Measurements from ENCODE around the gene CYGB.

The CYGB gene

GRCh38 chr17:76501827-76502307 is 35.6 kb downstream of the CYGB start:
- DNase-seq (ENCODE audit: low read depth, low spot score) = no peak

- DNase-seq (ENCODE audit: low read depth, low spot score) = no peak
These were observed 36.3 kb downstream of the CYGB start, which contains the start of gene RHBDF2 for GRCh38 chr17:76501018-76501826. Gene RHBDF2 (minus strand): TSS chr17:76501423. CDS start chr17:76481524, 19,899 bp downstream.

DNA sequence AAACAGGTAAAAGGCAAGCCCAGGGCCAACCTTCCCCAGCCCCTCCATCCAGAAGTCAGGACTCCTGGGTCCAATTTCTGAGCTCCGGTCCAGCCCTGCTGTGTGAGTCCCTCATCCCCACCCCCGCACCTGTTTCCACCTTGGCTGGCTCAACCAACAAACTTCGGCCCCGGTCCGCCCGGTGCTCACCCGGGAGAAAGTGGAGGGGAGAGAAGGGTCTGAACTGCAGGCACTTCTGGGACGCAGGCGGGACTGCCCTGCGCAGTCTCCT is 36.8 kb downstream of the CYGB start:
- no peak for DNase-seq (ENCODE audit: low read depth, low spot score)

- no peak for DNase-seq (ENCODE audit: low read depth, low spot score)
These were observed 37.3 kb downstream of the CYGB start for GRCh38 chr17:76500074-76500746.

- DNase-seq (ENCODE audit: low read depth, low spot score) = no peak
These were observed 38.2 kb downstream of the CYGB start for GRCh38 chr17:76499267-76499667.

DNA sequence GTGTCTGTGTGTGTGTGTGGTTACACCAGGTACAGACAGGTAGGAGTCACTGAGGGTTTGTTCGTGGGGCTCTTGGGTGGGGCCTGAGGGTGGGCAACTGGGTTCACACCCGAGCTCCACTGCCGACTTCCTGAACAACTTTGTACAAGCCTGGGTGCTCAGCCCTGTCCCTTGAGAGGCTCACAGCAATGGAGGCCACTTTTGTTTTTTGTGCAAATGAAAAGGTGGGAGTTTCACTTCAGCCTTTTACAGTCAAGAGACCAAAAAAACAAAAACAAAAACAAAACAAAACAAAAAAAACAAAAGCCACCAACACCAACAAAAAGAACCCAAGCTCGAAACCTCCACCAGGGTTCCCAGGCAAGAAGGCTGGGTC is 38.6 kb downstream of the CYGB start:
- no peak for DNase-seq (ENCODE audit: low read depth, low spot score)

DNA sequence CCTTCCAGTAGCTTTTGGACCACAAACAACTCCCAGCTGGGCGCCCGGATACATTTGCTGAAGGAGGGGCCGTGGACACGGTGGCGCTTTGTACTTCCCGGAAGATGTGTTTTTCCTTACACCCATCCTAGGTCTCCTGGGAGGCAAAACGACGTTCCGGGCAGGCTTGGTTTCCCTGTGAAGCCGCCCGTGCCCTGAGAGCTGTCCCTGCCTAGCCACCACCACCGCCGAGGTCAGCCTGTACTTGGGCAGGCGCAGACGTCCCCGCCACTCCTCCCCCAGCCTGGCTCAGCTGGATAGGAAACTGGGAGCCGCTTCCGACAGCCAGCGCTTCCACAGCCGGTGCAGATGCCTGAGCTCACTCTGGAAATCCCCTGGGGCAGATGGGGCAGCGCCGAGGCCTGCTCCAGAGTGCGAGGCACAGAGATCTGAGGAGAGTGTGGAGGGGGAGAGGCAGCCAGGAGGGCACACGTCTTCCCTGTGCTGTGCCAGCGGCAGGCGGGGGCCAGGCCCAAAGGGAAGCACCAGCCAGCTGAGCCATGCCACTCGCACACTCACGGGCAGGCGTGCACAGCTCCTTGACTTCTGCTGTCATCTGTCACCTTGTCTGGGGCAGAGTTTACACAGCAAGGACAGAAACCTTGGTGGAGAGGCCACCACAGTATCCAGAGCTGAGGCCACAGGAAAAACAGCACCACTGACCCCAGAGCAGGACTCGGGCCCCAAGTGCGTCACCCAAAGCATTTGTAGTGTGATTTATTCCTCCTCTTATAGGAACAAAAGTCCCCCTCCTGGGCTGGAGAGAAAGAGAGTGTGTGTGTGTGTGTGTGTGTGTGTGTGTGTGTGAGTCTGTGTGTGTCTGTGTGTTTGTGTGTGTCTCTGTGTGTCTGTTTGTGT is 39.3 kb downstream of the CYGB start:
- DNase-seq (ENCODE audit: low read depth, low spot score) = peak; percentile 51

GRCh38 chr17:76497699-76497978 is 39.9 kb downstream of the CYGB start:
- DNase-seq (ENCODE audit: low read depth, low spot score) = no peak

GRCh38 chr17:76496464-76496863 is 41.0 kb downstream of the CYGB start:
- DNase-seq (ENCODE audit: low read depth, low spot score) = no peak

GRCh38 chr17:76495663-76496400 is 41.7 kb downstream of the CYGB start:
- DNase-seq (ENCODE audit: low read depth, low spot score) = no peak

DNA sequence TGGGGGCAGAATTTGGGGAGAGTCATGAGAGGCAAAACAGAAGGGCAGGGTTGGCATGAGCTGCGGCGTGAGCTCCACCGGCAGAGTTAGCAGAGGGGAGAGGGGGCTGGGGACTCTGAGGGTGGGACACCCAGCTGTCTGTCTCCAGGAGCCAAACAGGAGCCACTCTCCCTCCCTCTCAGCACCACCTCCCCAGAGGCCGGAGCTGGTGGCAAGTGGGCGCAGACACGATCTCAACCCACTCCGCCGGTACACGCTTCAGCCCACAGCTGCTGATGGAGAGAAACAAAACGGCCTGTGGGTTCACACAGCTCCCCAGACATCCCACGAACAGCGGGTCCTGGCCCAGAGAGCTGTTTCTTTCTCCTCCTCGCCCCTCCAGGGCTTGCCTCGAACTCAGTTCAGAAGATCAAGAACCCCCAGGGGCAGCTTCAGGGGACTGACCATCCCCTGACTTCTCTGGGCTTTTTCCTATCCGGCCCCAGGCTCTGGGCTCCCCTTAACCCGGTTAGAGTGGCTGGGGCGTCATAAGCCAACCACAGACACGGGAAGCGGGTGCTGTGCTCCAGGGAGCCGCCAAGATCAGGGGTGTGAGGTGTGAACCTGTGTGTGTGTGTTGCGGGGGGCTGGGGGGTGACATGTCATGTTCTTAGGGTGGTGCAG is 43.9 kb downstream of the CYGB start:
- no peak for DNase-seq (ENCODE audit: low read depth, low spot score)

GRCh38 chr17:76492989-76493501 is 44.5 kb downstream of the CYGB start:
- DNase-seq (ENCODE audit: low read depth, low spot score) = peak; percentile 85

DNA sequence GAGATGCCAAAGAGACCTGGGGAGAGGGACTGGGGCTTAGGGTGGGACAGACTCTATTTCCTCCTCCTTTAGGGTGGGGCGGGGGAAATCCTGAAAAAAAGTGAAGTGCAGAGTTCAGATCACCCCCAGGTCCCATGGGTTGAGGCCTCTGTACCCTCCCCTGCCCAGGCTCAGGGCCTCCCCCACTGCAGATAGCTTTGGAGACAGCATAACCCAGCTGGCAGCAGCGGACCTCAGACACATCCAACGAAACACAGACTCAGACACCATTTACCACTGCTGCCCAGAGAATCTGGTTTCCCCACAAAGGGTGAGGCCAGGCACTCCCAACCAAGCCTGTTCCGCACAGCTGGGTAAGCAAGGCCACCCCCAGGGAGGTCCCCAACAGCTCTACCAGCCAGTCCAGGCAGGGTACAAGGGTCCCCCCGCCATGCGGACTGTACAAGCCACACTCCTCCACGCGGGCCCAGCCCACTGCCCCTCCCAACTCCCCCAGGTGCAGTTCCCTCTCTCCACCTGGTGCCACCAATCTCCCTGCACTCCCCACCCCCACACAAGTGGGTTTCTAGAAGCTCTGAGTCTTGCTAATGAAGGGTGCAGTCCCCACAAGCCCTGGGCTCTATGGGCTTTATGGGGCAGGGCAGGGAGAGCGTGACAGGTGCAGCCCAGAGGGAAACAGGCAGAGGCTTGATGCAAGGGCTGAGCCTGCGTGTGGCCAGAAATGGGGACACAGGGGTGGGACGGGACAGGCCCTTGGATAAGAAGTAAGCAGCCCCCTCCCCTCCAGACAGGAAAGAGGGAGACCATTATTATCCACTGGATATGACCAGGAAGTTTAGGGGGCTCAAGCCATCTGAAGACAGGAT is 45.2 kb downstream of the CYGB start:
- no peak for DNase-seq (ENCODE audit: low read depth, low spot score)

GRCh38 chr17:76491271-76492122 is 46.0 kb downstream of the CYGB start:
- no peak for DNase-seq (ENCODE audit: low read depth, low spot score)

DNA sequence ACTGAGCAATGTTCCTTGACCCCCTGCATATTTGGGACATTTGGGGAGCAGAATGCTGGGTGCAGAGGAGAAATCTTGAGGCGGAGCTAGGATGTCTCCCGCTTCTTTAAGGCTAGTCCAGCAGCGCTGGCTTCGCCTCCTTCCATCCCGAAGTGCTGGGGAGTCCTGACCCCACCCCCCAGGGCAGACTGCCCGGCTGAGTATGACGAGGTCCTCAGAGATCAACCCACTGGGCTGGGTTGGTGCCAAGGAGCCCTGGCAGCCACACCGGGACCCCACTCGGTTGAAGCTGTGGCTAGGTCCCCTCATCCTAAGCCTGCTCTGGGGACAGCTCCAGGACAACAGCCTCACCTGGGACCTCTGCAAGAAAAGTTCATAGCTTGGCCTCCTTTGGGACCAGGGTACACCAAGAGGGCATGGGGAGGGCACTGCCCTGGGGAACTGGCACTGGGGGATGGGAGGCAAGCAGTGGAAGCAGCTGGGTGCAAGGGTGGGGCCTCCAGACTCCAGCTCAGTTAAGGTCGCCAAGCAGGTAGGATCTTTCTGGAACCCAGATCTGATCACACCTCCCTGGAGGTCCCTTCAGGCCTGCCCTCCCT is 47.3 kb downstream of the CYGB start:
- no peak for DNase-seq (ENCODE audit: low read depth, low spot score)

DNA sequence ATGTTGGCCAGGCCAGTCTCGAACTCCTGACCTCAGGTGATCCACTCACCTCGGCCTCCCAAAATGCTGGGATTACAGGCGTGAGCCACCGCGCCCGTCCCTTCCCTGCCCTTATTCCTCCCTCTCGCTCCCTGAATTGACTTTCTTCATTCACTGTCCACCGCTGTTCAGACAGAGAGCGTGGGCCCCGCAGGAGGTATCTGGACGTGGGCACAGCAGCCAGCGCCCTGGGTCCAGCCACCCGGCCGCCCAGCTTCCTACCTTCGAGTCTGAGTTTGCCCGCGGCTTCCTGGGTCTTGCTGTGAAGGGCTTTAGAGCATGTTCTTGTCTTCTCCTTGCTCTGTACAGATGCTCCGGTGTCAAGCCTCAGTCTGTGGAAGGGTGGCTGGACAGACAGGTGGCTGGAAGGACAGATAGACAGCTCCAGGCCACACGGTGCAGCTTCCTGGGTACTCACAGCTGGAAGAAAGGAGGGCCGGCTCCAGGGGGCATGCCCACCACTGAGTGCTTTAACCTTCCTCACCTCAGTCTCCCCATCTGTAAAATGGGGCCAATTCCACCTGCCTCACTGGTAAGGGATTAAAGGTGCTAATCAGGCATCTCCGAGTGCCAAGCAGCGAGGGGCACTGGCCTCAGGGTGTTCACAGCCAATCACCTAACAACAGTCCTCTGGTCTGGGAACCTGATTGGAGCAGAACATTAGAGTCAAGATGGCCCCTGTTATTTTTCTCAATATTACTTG is 49.9 kb downstream of the CYGB start:
- no peak for DNase-seq (ENCODE audit: low read depth, low spot score)

- DNase-seq (ENCODE audit: low read depth, low spot score) = no peak
These were observed 51.9 kb downstream of the CYGB start for GRCh38 chr17:76485569-76485968.

GRCh38 chr17:76484228-76484725 is 53.2 kb downstream of the CYGB start:
- no peak for DNase-seq (ENCODE audit: low read depth, low spot score)

Measured in smooth muscle cell of the brain vasculature (primary cell).